GM12874 (cell line): Measurements from ENCODE around the gene FRMD4B.

Experiments
- CTCF ChIP-seq: IDR thresholded peaks from 2 replicates; pipeline ENCODE4 v1.5.1; 2011; ENCODE audit warnings: low read depth, mild to moderate bottlenecking, control low read depth, low read length, moderate library complexity; ENCODE audit not compliant: insufficient read depth

Gene FRMD4B

GRCh38 chr3:69292185-69292584 is 93.7 kb downstream of the FRMD4B start:
- TF ChIP-seq CTCF = no peak

GRCh38 chr3:69290430-69290829 is 95.5 kb downstream of the FRMD4B start:
- TF ChIP-seq CTCF = no peak

GRCh38 chr3:69290006-69290405 is 95.9 kb downstream of the FRMD4B start:
- no peak for TF ChIP-seq CTCF

GRCh38 chr3:69288161-69288895 is 97.6 kb downstream of the FRMD4B start:
- TF ChIP-seq CTCF = no peak

GRCh38 chr3:69283913-69284611 is 101.8 kb downstream of the FRMD4B start:
- no peak for TF ChIP-seq CTCF

GRCh38 chr3:69283496-69283895 is 102.4 kb downstream of the FRMD4B start:
- TF ChIP-seq CTCF = no peak

- TF ChIP-seq CTCF = no peak
Observed at GRCh38 chr3:69282181-69282580, 103.7 kb downstream of the FRMD4B start.
